ENCODE measurements around the gene DCAF4L1.

The DCAF4L1 gene

GRCh38 chr4:41992967-41993857 lies 11.7 kb downstream of the DCAF4L1 start:
- H3K4me3 ChIP-seq (ENCODE audit: control insufficient read depth, low read depth, low read length) = no peak overlapping the region
- DNase-seq (ENCODE audit: low read depth) = no peak
- TF ChIP-seq CTCF (IDR thresholded peaks at IDR 0.05; ENCODE audit: control insufficient read depth, insufficient read depth, low read depth, low read length, missing control alignments) = no peak

GRCh38 chr4:41994461-41994985 lies 13.0 kb downstream of the DCAF4L1 start:
- no peak for DNase-seq (ENCODE audit: low read depth)
- TF ChIP-seq CTCF (IDR thresholded peaks at IDR 0.05; ENCODE audit: control insufficient read depth, insufficient read depth, low read depth, low read length, missing control alignments) = no peak
- H3K4me3 ChIP-seq (ENCODE audit: control insufficient read depth, low read depth, low read length) = no peak overlapping the region

- no peak overlapping the region for H3K4me3 ChIP-seq (ENCODE audit: control insufficient read depth, low read depth, low read length)
- no peak for DNase-seq (ENCODE audit: low read depth)
- TF ChIP-seq CTCF (IDR thresholded peaks at IDR 0.05; ENCODE audit: control insufficient read depth, insufficient read depth, low read depth, low read length, missing control alignments) = no peak
These were observed 16.5 kb downstream of the DCAF4L1 start for GRCh38 chr4:41998019-41998418.

GRCh38 chr4:41999321-41999720 lies 17.8 kb downstream of the DCAF4L1 start:
- DNase-seq (ENCODE audit: low read depth) = no peak
- H3K4me3 ChIP-seq (ENCODE audit: control insufficient read depth, low read depth, low read length) = no peak overlapping the region
- no peak for TF ChIP-seq CTCF (IDR thresholded peaks at IDR 0.05; ENCODE audit: control insufficient read depth, insufficient read depth, low read depth, low read length, missing control alignments)

- no peak for TF ChIP-seq CTCF (IDR thresholded peaks at IDR 0.05; ENCODE audit: control insufficient read depth, insufficient read depth, low read depth, low read length, missing control alignments)
- DNase-seq (ENCODE audit: low read depth) = no peak
- no peak overlapping the region for H3K4me3 ChIP-seq (ENCODE audit: control insufficient read depth, low read depth, low read length)
These were observed 26.6 kb downstream of the DCAF4L1 start for GRCh38 chr4:42008011-42008786.

GRCh38 chr4:42015438-42015837 lies 33.9 kb downstream of the DCAF4L1 start:
- TF ChIP-seq CTCF (IDR thresholded peaks at IDR 0.05; ENCODE audit: control insufficient read depth, insufficient read depth, low read depth, low read length, missing control alignments) = no peak
- no peak overlapping the region for H3K4me3 ChIP-seq (ENCODE audit: control insufficient read depth, low read depth, low read length)
- no peak for DNase-seq (ENCODE audit: low read depth)
